Embryonic facial prominence (tissue), 1 donor: ENCODE measurements around the gene SYT8.
A peak's percentile ranks its signal among the peaks of the same experiment; 100 is the strongest.

ENCODE experiments used
- DNase-seq: peaks from one replicate; pipeline ENCODE4 v3.0.0-alpha.2; 2016; ENCODE audit errors: extremely low spot score

Gene SYT8

GRCh38 chr11:1832211-1832919, 2.4 kb upstream of the SYT8 start:
- DNase-seq = no peak

DNA sequence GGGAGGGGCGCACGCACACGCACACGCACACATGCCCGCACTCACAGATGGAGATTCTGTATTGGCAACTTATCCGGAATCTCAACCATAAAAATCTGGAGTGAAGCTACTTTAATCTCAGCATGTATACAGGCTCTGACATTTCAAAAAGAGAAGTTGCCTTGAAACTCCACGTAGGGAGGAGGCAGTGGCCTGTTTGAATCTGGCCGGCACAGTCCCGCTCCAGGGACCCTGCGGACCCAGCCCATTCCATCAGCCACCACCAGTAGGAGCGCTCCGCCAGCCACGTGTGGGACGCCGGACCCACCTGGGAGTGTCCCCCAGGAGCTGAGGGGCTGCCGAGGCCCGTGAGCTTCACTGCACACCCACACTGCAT, 1.9 kb upstream of the SYT8 start:
- no peak for DNase-seq

- DNase-seq = no peak
Observed at GRCh38 chr11:1834062-1834610, 654 bp upstream of the SYT8 start.

- DNase-seq = no peak
Observed at GRCh38 chr11:1835671-1836010, 851 bp downstream of the SYT8 start.

DNA sequence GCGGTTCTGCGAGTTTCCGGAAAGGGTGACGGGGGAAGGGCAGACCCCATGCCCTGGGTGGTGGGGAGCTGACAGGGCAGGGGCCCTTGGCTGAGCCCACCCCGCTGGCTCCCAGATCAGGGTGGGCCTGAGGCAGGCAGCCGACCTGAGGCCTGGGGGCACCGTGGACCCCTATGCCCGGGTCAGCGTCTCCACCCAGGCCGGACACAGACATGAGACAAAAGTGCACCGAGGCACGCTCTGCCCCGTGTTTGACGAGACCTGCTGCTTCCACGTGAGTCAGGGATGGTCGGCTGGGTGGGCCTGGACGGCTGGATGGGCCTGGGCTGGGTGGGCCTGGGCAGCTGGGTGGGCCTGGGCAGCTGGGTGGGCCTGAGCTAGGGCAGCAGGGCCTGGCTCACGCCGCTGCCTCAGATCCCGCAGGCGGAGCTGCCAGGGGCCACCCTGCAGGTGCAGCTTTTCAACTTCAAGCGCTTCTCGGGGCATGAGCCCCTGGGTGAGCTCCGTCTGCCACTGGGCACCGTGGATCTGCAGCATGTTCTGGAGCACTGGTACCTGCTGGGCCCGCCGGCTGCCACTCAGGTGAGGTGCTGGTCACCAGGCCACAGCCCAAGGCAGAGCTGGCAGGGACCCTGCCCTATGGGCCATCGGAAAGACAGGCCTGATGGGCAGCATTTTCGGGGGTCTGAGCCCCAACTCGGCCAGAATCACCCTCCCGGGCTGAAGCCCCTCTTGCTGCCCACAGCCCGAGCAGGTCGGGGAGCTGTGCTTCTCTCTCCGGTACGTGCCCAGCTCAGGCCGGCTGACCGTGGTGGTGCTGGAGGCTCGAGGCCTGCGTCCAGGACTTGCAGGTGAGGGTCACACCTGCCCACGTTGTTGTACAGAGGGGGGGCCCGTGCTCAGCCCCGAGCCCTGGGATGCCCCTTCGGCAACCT, 1.5 kb downstream of the SYT8 start:
- no peak for DNase-seq

DNA sequence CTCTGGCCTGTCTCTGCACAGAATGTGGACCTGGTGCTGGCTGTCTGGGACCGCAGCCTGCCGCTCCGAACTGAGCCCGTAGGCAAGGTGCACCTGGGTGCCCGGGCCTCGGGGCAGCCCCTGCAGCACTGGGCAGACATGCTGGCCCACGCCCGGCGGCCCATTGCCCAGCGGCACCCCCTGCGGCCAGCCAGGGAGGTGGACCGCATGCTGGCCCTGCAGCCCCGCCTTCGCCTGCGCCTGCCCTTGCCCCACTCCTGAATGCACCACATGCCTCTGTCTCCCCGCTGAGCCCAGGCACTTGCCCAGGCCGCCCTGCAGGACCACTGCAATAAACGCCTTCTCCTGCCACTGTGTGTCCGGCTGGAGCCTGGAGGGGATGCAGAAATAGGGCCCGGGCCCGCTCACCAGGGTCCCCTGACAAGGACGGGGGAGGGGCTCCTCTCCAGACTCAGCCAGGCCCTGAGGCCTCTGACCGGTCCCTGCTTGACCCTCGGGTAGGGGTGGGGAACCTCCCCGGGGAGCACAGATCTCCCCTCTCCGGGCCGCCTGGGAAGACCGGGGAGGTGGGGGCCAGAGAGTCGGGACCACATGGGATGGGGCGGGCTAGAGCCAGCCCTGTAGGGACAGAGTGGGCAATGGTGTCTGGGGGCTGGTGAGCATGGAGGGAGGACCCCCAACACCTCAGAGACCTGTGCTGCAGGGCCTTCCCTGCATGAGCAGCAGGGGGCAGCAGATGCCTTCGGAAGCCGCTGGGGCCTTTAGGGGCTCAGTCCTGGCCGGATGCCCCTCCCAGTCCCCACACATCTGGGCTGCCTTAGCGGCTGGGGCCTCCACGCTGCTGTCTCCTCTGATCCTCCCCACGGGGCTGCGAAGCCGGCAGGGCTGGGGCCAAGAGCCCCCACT, 2.6 kb downstream of the SYT8 start:
- DNase-seq = peak; percentile 71

DNA sequence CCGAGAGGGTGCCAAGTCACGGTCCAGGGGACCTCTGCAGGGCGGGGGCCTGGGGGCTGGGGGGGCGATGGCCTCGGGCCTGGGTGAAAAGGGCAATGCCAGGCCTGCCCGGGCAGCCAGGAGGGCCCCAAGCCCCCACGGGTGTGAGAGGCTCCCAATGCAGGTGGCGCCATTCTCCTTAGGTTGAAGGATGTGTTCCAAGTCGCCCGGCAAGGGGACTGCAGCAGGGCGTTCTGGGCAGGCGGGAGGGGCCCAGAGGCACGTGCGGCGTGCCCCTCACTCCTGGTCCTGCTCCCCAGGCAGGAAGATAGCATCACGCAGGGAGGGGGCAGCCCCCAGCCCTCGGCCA, 3.3 kb downstream of the SYT8 start:
- no peak for DNase-seq

DNA sequence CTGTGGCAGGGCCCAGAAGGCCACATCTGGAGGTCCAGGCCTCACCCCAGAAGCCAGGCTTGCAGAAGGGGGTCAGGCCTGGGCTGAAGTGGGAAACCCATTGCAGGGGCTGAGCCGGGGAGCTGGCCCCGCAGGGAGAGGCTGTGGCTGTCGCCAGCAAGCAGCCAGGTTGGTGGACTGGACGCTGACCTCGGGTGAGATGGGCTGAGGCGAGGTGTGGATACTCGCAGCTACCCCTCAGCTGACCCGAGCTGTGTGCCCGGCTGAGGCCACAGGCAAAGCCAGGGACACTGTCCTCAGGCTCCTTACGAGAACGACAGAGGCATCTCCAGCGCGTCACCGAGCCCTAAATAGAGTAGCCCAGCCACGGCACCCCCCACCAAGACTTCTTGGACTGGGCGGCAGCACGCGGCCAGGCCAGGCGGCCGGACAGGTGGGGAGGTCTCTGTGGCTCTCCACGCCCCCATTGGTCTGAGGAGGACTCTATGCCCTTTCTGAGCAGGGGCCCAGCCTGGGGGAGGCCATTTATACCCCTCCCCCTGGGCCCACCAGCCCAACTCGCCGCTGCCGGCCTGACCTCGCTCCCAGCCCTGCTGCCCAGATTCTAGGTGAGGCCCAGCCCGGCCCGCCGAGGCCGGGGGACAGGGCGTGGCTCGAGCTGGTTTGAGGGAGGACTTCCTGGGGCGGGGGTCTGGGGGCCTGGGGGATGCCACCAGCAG, 3.8 kb downstream of the SYT8 start, which contains the start of gene TNNI2:
TNNI2 (plus strand) TSS at position 556 of the 719 bp plus-strand sequence. CDS start 716 bp downstream, outside the sequence.
- no peak for DNase-seq

DNA sequence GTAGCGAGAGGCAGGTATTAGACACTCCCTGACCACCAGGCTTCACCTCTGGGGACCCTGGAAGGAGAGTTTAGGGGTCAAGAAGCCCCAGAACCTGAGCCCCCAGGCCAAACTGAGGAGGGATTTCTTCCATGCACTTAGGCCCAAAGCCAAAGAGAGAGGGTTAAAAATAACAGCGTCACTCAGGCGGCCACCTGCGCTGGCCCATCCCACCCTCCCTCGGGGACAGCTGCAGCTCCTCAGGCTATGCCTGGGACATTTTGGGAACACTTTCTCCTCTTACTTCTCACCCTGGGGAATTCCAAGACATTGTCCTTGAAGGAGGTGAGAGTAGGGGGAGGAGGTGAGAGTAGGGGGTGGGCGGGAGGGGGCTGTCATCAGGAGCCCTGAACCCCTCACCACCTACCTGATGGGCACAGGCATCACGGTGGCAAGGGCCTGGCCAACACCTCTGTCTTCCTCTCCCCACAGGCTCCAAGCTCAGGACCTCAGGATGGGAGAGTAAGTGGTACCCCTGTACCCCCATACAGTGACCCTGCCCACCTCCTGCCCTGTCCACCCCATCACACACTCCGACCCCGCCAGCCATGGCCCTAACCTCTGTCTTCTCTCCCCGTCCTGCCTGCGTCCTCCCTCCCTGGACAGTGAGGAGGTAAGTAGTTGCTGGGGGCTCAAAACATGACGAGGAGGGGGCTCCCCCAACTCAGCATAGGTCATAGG, 4.6 kb downstream of the SYT8 start:
- no peak for DNase-seq

DNA sequence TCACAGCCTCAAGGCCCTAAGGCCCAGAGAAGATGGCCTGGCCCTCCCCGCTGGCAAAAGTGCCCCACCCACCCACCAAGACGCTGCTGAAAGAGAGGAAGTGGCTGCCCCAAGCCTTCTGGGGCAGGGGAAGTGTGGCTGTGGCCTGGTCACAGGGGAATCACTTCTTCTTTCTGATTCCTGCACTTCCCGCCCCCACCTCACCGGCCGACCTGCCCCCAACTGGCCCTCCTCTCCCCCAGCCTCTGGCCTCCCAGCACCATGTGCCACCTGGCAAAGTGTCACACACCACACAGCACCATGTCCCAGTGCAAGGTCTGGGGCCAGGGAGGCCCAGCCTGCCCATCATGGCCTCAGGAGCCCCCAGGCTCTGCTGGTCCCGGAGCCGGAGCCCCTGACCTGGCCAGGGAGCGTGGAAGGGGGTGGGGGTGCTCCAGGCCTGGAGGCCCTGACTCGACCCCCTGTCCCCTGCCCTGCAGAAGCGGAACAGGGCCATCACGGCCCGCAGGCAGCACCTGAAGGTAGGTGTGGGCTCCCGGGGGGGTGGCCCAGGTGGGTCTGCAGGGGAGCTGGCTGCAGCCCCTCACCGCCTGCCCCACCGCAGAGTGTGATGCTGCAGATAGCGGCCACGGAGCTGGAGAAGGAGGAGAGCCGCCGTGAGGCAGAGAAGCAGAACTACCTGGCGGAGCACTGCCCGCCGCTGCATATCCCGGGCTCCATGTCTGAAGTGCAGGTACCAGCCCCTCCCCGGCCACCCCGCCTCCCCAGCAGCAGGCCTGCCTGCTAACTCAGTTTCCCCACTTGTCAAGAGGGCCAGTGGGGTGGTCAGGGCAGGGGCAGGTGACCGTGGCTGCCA, 5.4 kb downstream of the SYT8 start:
- no peak for DNase-seq

DNA sequence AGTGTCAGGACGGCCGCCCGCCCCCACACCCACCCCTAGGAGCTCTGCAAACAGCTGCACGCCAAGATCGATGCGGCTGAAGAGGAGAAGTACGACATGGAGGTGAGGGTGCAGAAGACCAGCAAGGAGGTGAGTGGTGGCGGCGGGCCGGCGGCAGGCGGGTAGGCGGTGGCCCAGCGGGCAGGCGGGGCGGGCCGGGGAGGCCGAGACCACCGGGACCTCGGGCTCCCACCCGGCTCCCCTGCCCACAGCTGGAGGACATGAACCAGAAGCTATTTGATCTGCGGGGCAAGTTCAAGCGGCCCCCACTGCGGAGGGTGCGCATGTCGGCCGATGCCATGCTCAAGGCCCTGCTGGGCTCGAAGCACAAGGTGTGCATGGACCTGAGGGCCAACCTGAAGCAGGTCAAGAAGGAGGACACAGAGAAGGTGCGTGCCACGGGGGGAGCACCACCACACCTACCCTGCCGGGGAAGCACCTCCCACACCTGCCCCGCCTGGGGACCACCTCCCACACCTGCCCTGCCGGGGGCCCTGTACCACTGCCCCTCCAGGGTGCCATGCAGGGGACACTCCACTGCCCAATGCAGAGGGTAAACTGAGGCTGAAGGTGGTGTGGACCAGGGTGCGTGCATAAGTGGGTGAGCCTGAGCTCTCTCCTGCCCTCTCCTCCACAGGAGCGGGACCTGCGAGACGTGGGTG, 6.1 kb downstream of the SYT8 start:
- DNase-seq = no peak

DNA sequence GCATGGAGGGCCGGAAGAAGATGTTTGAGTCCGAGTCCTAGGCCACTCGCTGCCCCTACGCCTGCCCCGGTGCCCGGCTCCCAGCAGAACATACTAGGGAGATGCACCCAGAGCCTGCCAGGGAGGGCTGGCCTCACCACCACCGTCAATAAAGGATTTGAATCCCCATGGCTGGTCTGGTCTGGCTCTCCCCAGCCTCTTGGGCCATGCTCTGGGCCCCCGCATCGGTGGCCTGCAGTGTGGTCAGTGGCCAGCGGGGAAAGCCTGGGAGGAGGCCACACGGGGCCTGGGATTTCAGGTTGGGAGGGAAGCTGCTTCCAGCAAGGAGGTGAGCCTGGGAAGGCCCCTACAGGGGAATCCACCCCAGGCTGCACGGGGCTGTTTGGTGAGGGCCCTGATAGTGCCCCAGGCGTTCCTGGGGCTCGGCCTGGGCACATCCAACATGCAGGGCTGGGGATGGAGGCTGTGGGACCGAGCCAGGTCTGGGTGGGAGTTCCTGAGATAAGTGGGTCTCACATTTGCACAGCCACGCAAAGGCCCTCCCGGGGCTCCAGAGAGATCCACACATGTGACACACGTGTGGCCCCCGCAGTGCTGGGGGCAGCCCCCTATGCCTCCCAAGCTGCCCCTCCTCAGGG, 6.8 kb downstream of the SYT8 start:
- no peak for DNase-seq

GRCh38 chr11:1842149-1843097, 7.6 kb downstream of the SYT8 start:
- no peak for DNase-seq

DNA sequence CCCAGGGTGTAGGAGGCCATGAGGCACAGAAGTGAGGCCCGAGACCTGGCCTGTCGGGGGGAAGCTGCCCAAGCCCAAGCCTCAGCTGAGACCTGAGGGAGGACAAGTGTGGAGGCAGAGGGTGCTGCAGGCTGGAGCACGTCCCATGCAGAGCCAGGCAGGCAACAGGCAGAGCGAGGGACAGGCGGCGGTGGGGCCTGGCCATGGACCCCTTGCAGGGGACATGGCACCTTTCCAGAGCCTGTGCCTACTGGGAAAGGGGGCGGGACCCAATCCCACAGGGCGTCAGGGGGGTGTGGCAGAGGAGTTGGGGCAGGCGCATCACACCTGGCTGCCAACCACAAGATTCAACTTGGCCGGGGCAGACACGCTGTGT, 8.3 kb downstream of the SYT8 start:
- no peak for DNase-seq

- no peak for DNase-seq
Observed at GRCh38 chr11:1843796-1844195, 9.0 kb downstream of the SYT8 start.

- no peak for DNase-seq
Observed at GRCh38 chr11:1844221-1845094, 9.7 kb downstream of the SYT8 start.

DNA sequence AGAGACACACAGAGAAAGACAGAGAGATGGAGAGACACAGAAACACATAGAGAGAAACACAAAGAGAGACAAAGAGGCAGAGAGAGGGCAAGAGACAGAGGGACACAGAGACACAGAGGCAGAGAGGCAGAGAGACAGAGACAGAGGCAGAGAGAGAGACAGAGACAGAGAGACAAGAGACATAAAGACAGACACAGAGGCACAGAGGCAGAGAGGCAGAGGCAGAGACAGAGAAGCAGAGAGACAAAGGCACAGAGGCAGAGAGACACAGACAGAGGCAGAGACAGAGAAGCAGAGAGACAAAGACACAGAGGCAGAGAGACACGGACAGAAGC, 10.3 kb downstream of the SYT8 start:
- DNase-seq = no peak
